ENCODE results near the gene SUGCT.
A peak's percentile ranks its signal among the peaks of the same experiment; 100 is the strongest.
"Not testable (repeated sequence)": the region's sequence is repeated elsewhere in the genome, so short reads cannot be mapped to it uniquely, and the experiment has no call there.

The SUGCT gene

DNA sequence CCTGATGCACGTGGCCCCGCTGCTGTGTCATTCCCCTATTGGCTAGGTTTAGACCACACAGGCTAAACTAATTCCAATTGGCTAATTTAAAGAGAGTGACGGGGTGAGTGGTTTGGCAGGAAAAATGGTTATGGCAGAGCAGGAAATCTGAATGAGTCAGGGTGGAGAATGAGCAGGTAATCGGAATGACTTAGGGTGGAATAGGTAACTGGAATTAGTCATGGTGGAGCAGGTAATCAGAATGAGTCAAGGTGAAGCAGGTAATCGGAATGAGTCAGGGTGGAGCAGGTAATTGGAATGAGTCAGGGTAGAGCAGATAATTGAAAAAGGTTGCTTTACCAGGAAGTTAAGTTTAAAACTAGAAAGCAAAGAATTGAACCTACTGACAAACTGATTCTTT is 7.1 kb downstream of the SUGCT start:
- not testable (repeated sequence) for DNase-seq

DNA sequence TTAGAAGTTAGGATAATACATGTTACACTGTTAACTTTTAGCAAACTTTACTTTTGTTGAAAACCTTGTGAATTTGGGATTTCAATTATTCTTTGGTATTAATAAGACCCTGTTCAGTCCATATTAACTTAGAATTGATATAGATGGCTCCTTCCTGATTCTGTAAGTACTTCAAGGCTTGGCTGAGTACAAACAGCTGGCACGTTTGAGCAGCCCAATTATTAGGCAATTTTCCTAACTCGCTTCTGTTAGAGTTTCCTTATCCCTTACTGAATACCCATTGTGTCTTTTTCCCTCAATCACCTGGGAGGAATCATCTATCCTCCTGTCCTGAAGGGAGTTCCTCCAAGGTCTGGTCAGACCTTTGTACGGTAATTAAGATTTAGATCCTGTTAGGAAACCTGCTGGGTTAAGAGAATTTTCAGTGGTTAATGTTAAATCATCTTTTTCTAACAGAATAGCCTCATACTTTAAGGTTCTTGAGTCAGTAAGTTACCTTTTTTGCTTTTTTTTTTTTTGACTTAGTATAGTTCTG is 10.9 kb downstream of the SUGCT start:
- not testable (repeated sequence) for DNase-seq

GRCh38 chr7:40147371-40148246 is 12.8 kb downstream of the SUGCT start:
- DNase-seq: peak; percentile 41

- DNase-seq: not testable (repeated sequence)
Observed at GRCh38 chr7:40148247-40148580, 13.4 kb downstream of the SUGCT start.

- DNase-seq: no peak
Observed at GRCh38 chr7:40148671-40149070, 13.9 kb downstream of the SUGCT start.

- no peak for DNase-seq
Observed at GRCh38 chr7:40151504-40151903, 16.7 kb downstream of the SUGCT start.

DNA sequence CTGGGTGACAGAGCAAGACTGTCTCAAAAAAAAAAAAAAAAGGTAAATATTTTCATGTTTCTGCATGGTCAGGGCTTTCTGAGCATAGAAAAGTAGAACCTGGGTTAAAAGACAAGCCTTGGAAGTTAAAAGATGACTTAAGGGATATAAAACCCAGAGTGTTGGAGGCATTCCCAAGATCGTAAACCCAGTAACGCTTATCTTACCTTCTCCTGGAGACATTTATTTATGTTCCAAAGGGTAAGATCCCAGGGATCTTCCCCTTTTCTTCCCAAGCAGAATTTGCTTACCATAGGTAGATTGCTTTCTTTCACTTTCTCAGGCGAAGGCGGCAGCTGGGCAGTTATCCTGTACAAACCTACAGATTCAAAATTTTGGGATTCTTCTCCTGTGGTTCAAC is 22.2 kb downstream of the SUGCT start:
- no peak for DNase-seq

DNA sequence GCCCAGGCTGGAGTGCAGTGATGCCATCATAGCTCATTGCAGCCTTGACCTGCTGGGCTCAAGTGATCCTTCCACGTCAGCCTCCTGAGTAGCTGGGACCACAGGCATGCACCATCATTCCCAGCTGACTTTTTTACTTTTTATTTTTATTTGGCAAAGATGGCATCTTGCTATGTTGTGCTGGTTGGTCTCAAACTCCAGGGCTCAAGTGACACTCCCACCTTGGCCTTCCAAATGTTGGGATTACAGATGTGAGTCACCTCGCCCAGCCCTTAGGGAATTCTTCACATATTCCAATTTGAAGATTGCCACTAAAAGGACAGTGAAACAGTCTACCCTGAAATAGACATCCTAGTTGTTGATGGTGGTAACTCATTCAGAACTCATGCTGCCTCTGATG is 27.7 kb downstream of the SUGCT start:
- peak; percentile 7 for DNase-seq

DNA sequence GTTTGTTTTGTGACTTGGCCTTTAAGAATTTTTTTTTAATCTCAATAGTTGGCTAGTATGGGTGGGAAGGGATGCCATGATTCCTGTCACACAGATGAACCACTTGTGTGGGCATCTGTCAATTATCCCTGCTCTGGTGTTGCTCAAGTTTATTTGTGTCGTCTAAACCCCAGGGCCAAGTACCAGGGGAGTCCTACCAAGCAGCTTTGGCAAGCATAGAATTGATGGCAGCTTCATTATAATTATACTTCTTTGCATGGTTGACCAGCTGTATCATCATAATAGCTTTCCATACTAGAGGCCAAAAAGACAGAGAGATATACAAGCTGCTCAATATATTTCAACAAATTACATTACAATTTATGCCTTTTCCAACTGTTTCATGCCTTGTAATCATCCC is 30.4 kb downstream of the SUGCT start:
- DNase-seq: no peak

- DNase-seq: no peak
Observed at GRCh38 chr7:40167291-40167690, 32.5 kb downstream of the SUGCT start.

GRCh38 chr7:40168266-40168665 is 33.5 kb downstream of the SUGCT start:
- not testable (repeated sequence) for DNase-seq

DNA sequence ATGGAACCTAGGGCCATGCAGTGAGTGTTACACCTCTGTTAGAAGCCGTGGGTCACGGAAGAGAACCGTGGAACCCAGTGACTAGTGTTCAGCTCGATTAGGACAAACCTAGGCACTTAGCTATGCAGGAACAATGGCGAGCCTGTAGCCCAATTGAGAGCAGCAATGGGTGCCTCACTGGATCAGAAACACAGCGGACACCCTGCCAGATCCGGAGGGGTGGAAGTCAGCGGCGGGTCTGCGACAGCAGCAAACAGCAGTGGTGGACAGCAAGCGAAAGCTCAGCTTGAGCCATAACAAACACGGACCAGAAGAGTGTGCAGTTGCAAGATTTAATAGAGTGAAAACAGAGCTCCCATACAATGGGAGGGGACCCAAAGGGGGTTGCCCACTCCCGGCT is 38.3 kb downstream of the SUGCT start:
- not testable (repeated sequence) for DNase-seq

- not testable (repeated sequence) for DNase-seq
Observed at GRCh38 chr7:40175256-40175655, 40.5 kb downstream of the SUGCT start.

DNA sequence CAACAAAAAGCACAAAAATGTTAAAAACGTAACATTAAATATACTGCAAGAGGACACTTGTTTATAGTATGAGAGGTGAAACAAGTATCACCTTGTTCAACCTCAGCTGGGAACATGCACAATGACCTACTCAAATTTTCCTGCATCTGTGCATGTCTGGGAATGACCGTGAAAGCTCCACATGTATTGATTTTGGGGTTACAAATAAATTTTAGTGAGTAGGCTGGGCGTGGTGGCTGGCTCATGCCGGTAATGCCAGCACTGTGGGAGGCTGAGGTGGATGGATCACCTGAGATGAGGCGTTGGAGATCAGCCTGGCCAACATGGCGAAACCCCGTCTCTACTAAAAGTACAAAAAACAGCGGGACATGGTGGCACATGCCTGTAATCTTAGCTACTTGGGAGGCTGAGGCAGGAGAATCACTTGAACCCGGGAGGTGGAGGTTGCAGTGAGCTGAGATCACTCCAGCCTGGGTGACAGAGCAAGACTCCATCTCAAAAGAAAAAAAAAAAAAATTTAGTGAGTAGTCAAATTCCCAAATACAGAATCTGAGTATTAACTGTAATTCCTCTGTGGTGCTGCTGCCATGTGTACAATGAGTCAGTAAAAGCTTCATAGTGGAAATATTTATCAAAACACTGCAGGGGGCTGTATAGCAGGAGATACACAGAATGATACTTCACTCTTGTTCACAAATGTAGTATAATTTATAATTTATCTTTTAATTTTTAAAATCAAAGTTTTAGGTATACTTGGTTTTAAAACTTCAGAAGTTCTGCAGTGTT is 41.1 kb downstream of the SUGCT start:
- DNase-seq: peak; percentile 76

DNA sequence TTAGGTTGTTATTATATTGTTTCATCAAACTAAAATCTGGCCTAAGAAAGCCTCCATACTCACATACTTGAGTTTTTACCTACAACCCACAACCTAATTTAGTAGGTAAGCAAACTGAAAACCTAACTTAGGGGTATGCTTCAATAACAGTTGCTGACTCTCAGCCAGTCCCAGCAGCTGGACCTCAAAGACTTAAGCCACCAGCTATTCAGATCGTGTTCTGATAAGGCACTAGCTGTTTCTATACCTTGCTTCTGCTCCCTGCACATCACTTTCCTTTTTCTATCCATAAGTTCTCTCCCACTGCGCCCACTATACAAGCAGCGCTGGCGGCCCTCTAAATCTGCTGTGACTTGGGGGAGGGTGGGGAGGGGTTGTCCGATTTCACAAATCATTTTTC is 42.3 kb downstream of the SUGCT start:
- DNase-seq: no peak

DNA sequence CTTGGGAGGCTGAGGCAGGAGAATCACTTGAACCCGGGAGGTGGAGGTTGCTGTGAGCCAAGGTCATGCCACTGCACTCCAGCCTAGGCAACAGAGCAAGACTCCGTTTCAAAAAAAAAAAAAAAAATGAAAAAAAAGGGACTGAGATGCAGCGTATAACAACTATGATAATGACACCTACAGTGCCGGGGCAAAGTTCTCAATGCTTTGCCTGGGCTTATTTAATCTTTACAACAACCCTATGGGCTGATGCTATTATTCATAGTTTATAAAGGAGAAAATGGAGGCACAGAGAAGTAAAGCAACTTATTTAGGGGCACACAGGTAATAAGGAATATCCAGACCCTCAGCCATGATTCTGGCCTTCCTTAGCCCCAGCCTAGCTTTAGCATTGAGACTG is 47.6 kb downstream of the SUGCT start:
- no peak for DNase-seq

DNA sequence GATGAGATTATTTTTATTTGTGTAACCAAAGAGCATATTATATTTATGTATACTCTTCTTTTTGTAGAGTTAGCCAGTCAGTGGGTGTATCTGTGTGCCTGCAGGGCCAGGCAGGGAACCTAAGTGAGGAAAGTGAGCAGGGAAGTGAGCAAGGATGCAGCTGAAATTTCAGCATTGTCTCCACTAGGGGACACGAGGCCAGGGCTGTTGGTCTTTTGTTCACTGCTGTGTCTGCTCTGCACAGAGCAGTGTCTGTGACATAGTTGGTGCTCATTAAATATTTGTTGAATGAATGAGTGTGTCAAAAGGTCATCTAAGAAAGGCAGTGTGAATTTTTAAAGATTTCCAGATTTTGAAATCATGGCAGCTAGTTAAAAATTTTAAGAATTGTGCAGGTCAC is 51.8 kb downstream of the SUGCT start:
- DNase-seq: no peak

GRCh38 chr7:40192036-40192435 is 57.2 kb downstream of the SUGCT start:
- DNase-seq: peak; percentile 73

- peak; percentile 62 for DNase-seq
Observed at GRCh38 chr7:40194745-40195144, 59.9 kb downstream of the SUGCT start.

GRCh38 chr7:40197527-40197926 is 62.7 kb downstream of the SUGCT start:
- DNase-seq: no peak

DNA sequence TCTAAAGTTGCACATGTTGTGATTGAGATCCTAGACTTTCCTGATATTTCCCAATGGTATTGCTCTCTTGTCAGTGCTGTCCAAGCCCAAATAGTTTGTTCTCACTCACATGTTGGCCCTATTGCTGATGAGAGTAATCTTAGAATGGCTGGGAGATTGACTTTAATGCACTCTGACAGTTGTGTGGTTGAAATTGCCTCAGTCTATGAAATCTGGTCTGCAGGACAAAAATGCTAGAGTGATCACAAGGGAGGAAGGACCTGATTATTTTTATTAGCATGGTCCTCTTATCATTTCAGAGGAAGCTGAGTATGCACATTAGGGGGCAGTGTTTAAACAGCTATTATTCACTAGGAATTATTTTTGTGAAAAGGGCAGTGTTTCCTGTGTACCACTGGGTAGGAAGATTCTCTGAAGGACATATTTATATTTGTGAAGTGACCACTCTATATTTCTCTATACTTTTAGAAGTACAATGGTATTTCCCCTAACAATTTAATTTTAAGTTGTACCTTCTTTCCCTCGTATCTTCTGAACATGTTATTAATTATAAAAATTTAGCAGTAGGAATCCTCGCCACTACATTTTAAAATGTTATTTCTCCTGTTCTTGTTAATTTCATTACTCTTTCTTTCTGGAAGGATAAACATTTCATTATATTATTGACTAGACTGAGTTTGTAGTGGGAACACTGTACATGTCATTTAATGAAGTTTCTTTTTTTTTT is 64.4 kb downstream of the SUGCT start:
- DNase-seq: peak; percentile 75

DNA sequence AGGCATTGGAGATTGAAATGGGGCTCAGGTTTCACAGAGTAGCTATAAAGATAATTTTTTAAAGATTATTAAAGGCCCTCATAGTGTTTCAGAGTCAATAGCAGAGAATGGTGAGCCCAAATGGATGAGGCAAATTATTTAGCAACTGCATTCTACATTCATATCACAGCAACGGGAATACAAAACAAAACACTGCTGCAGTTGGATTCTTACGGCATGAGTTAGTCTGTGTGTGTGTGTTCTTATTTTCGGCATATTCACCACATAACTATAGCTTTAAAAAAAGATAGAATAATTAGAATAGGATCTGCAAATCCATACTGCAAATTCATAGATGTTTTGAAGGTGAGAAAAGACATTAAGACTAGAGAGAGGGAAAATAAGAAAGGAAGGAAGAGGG is 66.0 kb downstream of the SUGCT start:
- DNase-seq: peak; percentile 76

GRCh38 chr7:40202851-40203250 is 68.0 kb downstream of the SUGCT start:
- peak; percentile 33 for DNase-seq

All from fibroblast of upper back skin (primary cell).